Breast epithelium (tissue), 4 donors: ENCODE data around the gene POFUT2. TPM values are rescaled to one million over a fixed set of nuclear protein-coding genes. Genes with fewer than 3 reads are reported as not detected.
A peak's percentile ranks its signal among the peaks of the same experiment; 100 is the strongest.

Experiments
- DNase-seq, 2 donors: peaks; one replicate each; pipeline ENCODE4 v3.0.0-alpha.2; 2019; ENCODE audit warnings: low spot score in 2 of 2
- H3K27ac ChIP-seq, 2 donors: fragments of 200-600 bp; sonication (generic) in 1 of 2; one replicate each; pipeline ENCODE4 v1.5.1; 2016 to 2019; ENCODE audit warnings: mild to moderate bottlenecking in 1 of 2
- H3K27me3 ChIP-seq, 2 donors: fragments of 200-600 bp; sonication (generic) in 1 of 2; one replicate each; pipeline versions ENCODE4 v1.5.1 to v1.6.0; 2017 to 2019; ENCODE audit warnings: control low read depth in 1 of 2, mild to moderate bottlenecking in 1 of 2
- H3K36me3 ChIP-seq: fragments of 200-600 bp; one replicate; pipeline ENCODE4 v1.5.1; 2019
- H3K4me1 ChIP-seq, 2 donors: fragments of 200-600 bp; sonication (generic); one replicate each; pipeline ENCODE4 v1.5.1; 2016 to 2019; ENCODE audit warnings: control low read depth in 1 of 2
- H3K4me3 ChIP-seq, 3 donors: fragments of 200-600 bp; sonication (generic); 1 replicate in 2 of 3; 2 replicates in 1 of 3; pipeline ENCODE4 v1.5.1; 2016 to 2019; ENCODE audit warnings: mild to moderate bottlenecking in 3 of 3, moderate library complexity in 2 of 3
- H3K9me3 ChIP-seq, 2 donors: fragments of 200-600 bp; sonication (generic) in 1 of 2; one replicate each; pipeline ENCODE4 v1.5.1; 2016 to 2019; ENCODE audit warnings: control low read depth in 1 of 2
- CTCF ChIP-seq, 3 donors: fragments of 450-650 bp; IDR thresholded peaks; one replicate each; pipeline ENCODE4 v1.5.1; 2016 to 2017; ENCODE audit warnings: antibody characterized with exemption in 3 of 3, mild to moderate bottlenecking in 3 of 3, moderate library complexity in 3 of 3
- POLR2A ChIP-seq: fragments of 450-650 bp; IDR thresholded peaks from one replicate; pipeline ENCODE4 v1.6.1; 2016; ENCODE audit warnings: antibody characterized with exemption, mild to moderate bottlenecking, moderate library complexity
- POLR2AphosphoS5 ChIP-seq, 3 donors: sonication (generic); formaldehyde crosslinking; IDR thresholded peaks; one replicate each; pipeline ENCODE4 v1.6.1; 2017; ENCODE audit warnings: antibody characterized with exemption in 3 of 3
- intact Hi-C: fragments of 100-400 bp; cut with DNase I; formaldehyde crosslinking; loops from one replicate; pipeline ENCODE4 v1.15.1; 2023; ENCODE audit warnings: low total_unique reads
- total RNA-seq, 3 donors: library from RNA; depleted of rRNA; stranded (reverse); fragments of >200 nt; gene quantifications; one replicate each; pipeline ENCODE4 v1.1.0, GENCODE V29; 2016

The POFUT2 gene
- total RNA-seq, 3 donors from 2014 or later: 20.0 to 22.9 (median 22.1) TPM

- Histone ChIP-seq H3K4me3 (peak overlapping the region in 1 of 3 donors; percentile 8), H3K9me3 (no peaks in the 10 kb centered on the region), H3K4me1 (peaks cover 3 to 5% of the 10 kb centered on the region in 2 donors), H3K36me3 (no peaks in the 10 kb centered on the region), H3K27ac (peak overlapping the region; percentile 66 to 92), H3K27me3 (no peaks in the 10 kb centered on the region)
- TF ChIP-seq POLR2AphosphoS5 (IDR thresholded peaks at IDR 0.05) (peak in 2 of 3 donors; percentile 9 to 74), CTCF (IDR thresholded peaks at IDR 0.05) (no peak)
- DNase-seq: no peak
- intact Hi-C loops: no loop called here
These were observed 14.7 kb upstream of the POFUT2 start for GRCh38 chr21:45302082-45303061.

GRCh38 chr21:45301521-45302081 is 13.9 kb upstream of the POFUT2 start:
- Histone ChIP-seq H3K4me1 (peaks cover 0 to 1% of the 10 kb centered on the region in 2 donors), H3K27me3 (no peaks in the 10 kb centered on the region), H3K9me3 (no peaks in the 10 kb centered on the region), H3K4me3 (no peak overlapping the region), H3K27ac (peak overlapping the region; percentile 66 to 92), H3K36me3 (no peaks in the 10 kb centered on the region)
- no peak for DNase-seq
- intact Hi-C loops: no loop called here
- TF ChIP-seq POLR2A (no peak), POLR2AphosphoS5 (IDR thresholded peaks at IDR 0.05) (no peak), CTCF (IDR thresholded peaks at IDR 0.05) (no peak)

- DNase-seq: no peak
- no peaks in the 10 kb centered on the region for H3K4me1 ChIP-seq
- no peaks in the 10 kb centered on the region for H3K9me3 ChIP-seq
- TF ChIP-seq POLR2AphosphoS5 (IDR thresholded peaks at IDR 0.05) (no peak), POLR2A (no peak), CTCF (IDR thresholded peaks at IDR 0.05) (no peak)
- no peaks in the 10 kb centered on the region for H3K36me3 ChIP-seq
- H3K27me3 ChIP-seq: no peaks in the 10 kb centered on the region
- peak overlapping the region; percentile 66 to 92 for H3K27ac ChIP-seq
- intact Hi-C loops: no loop called here
- no peak overlapping the region for H3K4me3 ChIP-seq
These were observed 13.3 kb upstream of the POFUT2 start for GRCh38 chr21:45300786-45301520.

- intact Hi-C loops: no loop called here
- Histone ChIP-seq H3K27me3 (no peaks in the 10 kb centered on the region), H3K27ac (peak overlapping the region in 1 of 2 donors; percentile 92), H3K4me3 (no peak overlapping the region), H3K4me1 (no peaks in the 10 kb centered on the region), H3K9me3 (no peaks in the 10 kb centered on the region), H3K36me3 (no peaks in the 10 kb centered on the region)
- no peak for DNase-seq
- TF ChIP-seq POLR2AphosphoS5 (IDR thresholded peaks at IDR 0.05): no peak
- no peak for TF ChIP-seq POLR2A
- no peak for TF ChIP-seq CTCF (IDR thresholded peaks at IDR 0.05)
These were observed 12.4 kb upstream of the POFUT2 start for GRCh38 chr21:45299864-45300785.
